K562 (cell line): Measurements from ENCODE around the gene FBXW7. TPM values are rescaled to one million over a fixed set of nuclear protein-coding genes. Genes with fewer than 3 reads are reported as not detected.

Experiments
- BRD4 ChIP-seq: fragments of 200-600 bp; sonication (generic); IDR thresholded peaks from 2 replicates; pipeline ENCODE4 v1.6.1; 2017; ENCODE audit warnings: inconsistent platforms
- CREB1 ChIP-seq, 2 experiments: sonication (generic) in 1 of 2; formaldehyde crosslinking in 1 of 2; IDR thresholded peaks; 2 replicates each; pipeline versions ENCODE4 v1.6.1 to v1.8.0; 2012 to 2022; ENCODE audit warnings: inconsistent platforms in 1 of 2, mild to moderate bottlenecking in 1 of 2, missing genetic modification reagents in 1 of 2, moderate library complexity in 1 of 2
- E4F1 ChIP-seq: fragments of 250-450 bp; sonication (Bioruptor Pico); IDR thresholded peaks from 2 replicates; pipeline ENCODE4 v1.5.0; 2021; ENCODE audit warnings: mild to moderate bottlenecking, borderline replicate concordance
- ELF4 ChIP-seq: fragments of 450-650 bp; formaldehyde crosslinking; IDR thresholded peaks from 2 replicates; pipeline ENCODE4 v1.4.0; 2022; ENCODE audit warnings: missing genetic modification characterization
- HNRNPLL ChIP-seq: fragments of 200-400 bp; formaldehyde crosslinking; IDR thresholded peaks from 2 replicates; pipeline ENCODE4 v1.6.1; 2017; ENCODE audit warnings: low read length, low read depth, mild to moderate bottlenecking; ENCODE audit not compliant: poor library complexity, severe bottlenecking
- KHSRP ChIP-seq: fragments of 450-650 bp; IDR thresholded peaks from 2 replicates; pipeline ENCODE4 v1.6.1; 2017
- NCOA4 ChIP-seq: fragments of 450-650 bp; IDR thresholded peaks from 2 replicates; pipeline ENCODE4 v1.6.1; 2018; ENCODE audit warnings: mild to moderate bottlenecking; ENCODE audit not compliant: partially characterized antibody
- NFIX ChIP-seq: fragments of 250-450 bp; sonication (Bioruptor Pico); IDR thresholded peaks from 2 replicates; pipeline ENCODE4 v1.4.0; 2020; ENCODE audit warnings: low read depth, mild to moderate bottlenecking, moderate library complexity
- PHTF2 ChIP-seq: fragments of 250-450 bp; sonication (Bioruptor Pico); IDR thresholded peaks from 2 replicates; pipeline ENCODE4 v1.5.0; 2021; ENCODE audit warnings: mild to moderate bottlenecking
- PRDM10 ChIP-seq: fragments of 450-650 bp; IDR thresholded peaks from 2 replicates; pipeline ENCODE4 v1.6.1; 2018; ENCODE audit not compliant: partially characterized antibody
- RFX7 ChIP-seq: fragments of 250-450 bp; sonication (Bioruptor Pico); IDR thresholded peaks from 2 replicates; pipeline ENCODE4 v1.5.1; 2021; ENCODE audit warnings: mild to moderate bottlenecking
- RUNX1 ChIP-seq: sonication (generic); IDR thresholded peaks from 2 replicates; pipeline ENCODE4 v1.6.1; 2016; ENCODE audit warnings: antibody characterized with exemption, low read depth
- SREBF2 ChIP-seq: sonication (generic); formaldehyde crosslinking; IDR thresholded peaks from 2 replicates; pipeline ENCODE4 v1.4.0; 2020; ENCODE audit warnings: mild to moderate bottlenecking, missing genetic modification reagents
- ZC3H4 ChIP-seq: sonication (generic); formaldehyde crosslinking; IDR thresholded peaks from 2 replicates; pipeline ENCODE4 v1.9.0; 2021; ENCODE audit warnings: missing genetic modification reagents, borderline replicate concordance
- ZNF445 ChIP-seq: fragments of 250-450 bp; sonication (Bioruptor Pico); IDR thresholded peaks from 2 replicates; pipeline ENCODE4 v1.4.0; 2020; ENCODE audit warnings: low read depth, mild to moderate bottlenecking, moderate library complexity
- ZNF79 ChIP-seq: fragments of 250-450 bp; sonication (Bioruptor Pico); IDR thresholded peaks from 2 replicates; pipeline ENCODE4 v1.4.0; 2020; ENCODE audit warnings: low read depth, mild to moderate bottlenecking, moderate library complexity
- polyA plus RNA-seq, 8 experiments: library from polyadenylated mRNA; depleted of rRNA in 4 of 8; stranded (reverse) in 5 of 8; unstranded in 3 of 8; fragments of >200 nt; fragmentation: Nextera tagmentation in 2 of 8; fragmentation: Illumina TruSeq in 1 of 8; extraction: Ambion mirVana in 2 of 8; extraction: Trizol in 1 of 8; gene quantifications; 2 replicates each; pipeline versions ENCODE4 v1.2.1 to v1.2.3, GENCODE V29; 2011 to 2014; ENCODE audit warnings: inconsistent platforms in 1 of 8, missing spikeins in 1 of 8
- total RNA-seq, 7 experiments: library from RNA; depleted of rRNA in 6 of 7; stranded (reverse); fragments of >200 nt in 6 of 7; fragmentation: Illumina TruSeq in 2 of 7; extraction: Trizol in 2 of 7; gene quantifications; 2 replicates each; pipeline versions ENCODE4 v1.2.1 to v1.2.3, GENCODE V29; 2011 to 2021; ENCODE audit warnings: low replicate concordance in 1 of 7
- TF ChIP-seq, protein P1 (sequence below): fragments of 250-450 bp; sonication (Bioruptor Pico); IDR thresholded peaks from 2 replicates; pipeline ENCODE4 v1.4.0; 2020; ENCODE audit warnings: borderline replicate concordance
- TF ChIP-seq, protein P2 (sequence below): fragments of 250-450 bp; sonication (Bioruptor Pico); IDR thresholded peaks from 2 replicates; pipeline ENCODE4 v1.5.0; 2022; ENCODE audit warnings: mild to moderate bottlenecking

Gene FBXW7
- total and polyA plus RNA-seq, 9 of the 15 experiments (the other 6 are each of a cell fraction or from before 2014, with no cell fraction given), result 6.8 to 44.2 (median 16.4) TPM

DNA sequence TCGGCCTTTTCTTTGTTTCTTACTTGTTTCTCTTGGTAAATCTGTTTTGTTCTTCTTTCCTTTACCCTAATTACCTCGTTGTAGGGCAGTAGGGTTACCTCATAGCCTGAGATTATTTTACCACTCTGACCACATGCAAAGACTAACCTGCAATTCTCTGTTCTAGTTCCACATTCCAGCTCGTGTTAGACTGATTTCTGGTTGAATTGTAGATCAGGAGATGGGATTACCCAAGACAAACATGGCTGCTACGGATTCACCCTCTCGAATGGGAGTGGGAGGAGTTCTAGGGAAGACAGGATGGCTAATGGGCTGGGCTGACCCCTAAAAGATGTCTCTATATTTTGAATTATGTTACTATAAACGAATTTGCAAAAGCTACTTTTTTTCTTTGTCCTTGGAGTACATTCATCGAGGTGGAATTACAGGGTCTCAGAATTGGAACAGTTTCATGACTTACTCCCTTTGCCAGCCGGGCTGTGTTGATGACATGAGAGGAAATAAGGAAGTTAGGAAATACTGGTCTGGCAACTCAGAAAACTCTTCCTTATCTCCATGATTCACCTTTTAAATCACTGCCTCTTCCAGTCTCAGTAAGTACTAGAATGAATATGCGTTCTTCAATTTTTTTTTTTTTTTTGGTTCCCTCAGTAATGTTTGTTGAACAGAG lies 36.7 kb upstream of the FBXW7 start (continued):
- no peak for TF ChIP-seq E4F1 (CRISPR knock-in tag)
- no peak for TF ChIP-seq KHSRP
- no peak for TF ChIP-seq ZNF445 (CRISPR knock-in tag)
- no peak for TF ChIP-seq RFX7 (CRISPR knock-in tag)
- TF ChIP-seq ELF4, result no peak
- TF ChIP-seq, protein P1, sequence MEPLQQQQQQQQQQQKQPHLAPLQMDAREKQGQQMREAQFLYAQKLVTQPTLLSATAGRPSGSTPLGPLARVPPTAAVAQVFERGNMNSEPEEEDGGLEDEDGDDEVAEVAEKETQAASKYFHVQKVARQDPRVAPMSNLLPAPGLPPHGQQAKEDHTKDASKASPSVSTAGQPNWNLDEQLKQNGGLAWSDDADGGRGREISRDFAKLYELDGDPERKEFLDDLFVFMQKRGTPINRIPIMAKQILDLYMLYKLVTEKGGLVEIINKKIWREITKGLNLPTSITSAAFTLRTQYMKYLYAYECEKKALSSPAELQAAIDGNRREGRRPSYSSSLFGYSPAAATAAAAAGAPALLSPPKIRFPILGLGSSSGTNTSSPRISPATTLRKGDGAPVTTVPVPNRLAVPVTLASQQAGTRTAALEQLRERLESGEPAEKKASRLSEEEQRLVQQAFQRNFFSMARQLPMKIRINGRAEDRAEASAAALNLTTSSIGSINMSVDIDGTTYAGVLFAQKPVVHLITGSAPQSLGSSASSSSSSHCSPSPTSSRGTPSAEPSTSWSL, result no peak
- no peak for TF ChIP-seq NCOA4
- no peak for TF ChIP-seq SREBF2
- TF ChIP-seq ZC3H4, result no peak
- TF ChIP-seq CREB1 (IDR thresholded peaks at IDR 0.05), result no peak
- TF ChIP-seq CREB1 (CRISPR knock-in tag; IDR thresholded peaks at IDR 0.05), result no peak
- no peak for TF ChIP-seq PHTF2 (CRISPR knock-in tag)
- TF ChIP-seq, protein P2, sequence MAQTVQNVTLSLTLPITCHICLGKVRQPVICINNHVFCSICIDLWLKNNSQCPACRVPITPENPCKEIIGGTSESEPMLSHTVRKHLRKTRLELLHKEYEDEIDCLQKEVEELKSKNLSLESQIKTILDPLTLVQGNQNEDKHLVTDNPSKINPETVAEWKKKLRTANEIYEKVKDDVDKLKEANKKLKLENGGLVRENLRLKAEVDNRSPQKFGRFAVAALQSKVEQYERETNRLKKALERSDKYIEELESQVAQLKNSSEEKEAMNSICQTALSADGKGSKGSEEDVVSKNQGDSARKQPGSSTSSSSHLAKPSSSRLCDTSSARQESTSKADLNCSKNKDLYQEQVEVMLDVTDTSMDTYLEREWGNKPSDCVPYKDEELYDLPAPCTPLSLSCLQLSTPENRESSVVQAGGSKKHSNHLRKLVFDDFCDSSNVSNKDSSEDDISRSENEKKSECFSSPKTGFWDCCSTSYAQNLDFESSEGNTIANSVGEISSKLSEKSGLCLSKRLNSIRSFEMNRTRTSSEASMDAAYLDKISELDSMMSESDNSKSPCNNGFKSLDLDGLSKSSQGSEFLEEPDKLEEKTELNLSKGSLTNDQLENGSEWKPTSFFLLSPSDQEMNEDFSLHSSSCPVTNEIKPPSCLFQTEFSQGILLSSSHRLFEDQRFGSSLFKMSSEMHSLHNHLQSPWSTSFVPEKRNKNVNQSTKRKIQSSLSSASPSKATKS (CRISPR knock-in tag), result no peak
- no peak for TF ChIP-seq HNRNPLL
- TF ChIP-seq ZNF79, result no peak
- TF ChIP-seq BRD4, result no peak
- no peak for TF ChIP-seq PRDM10
- TF ChIP-seq NFIX, result no peak
- TF ChIP-seq RUNX1, result no peak
